ENCODE measurements around the gene RO60.

RO60 gene

DNA sequence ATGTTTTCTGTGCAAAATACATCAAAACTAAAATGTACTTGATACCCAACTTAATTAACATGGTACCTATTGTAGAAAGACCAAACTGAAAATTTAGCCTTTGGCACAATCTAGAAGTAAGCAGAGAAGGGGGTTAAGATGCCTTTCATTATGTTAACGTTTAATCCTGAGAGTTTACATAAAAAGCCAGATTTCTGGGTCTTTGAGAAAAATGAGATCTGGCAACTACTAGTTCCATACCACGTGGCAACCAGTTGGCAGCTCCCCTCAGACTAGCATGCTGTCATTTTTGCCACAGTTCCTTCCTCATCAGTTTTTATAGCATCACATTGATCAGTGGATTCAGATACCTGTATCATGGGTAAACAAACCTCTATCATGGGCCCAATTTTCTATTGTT lies 1.5 kb downstream of the RO60 start:
- no peak for DNase-seq (ENCODE audit: low spot score)

DNA sequence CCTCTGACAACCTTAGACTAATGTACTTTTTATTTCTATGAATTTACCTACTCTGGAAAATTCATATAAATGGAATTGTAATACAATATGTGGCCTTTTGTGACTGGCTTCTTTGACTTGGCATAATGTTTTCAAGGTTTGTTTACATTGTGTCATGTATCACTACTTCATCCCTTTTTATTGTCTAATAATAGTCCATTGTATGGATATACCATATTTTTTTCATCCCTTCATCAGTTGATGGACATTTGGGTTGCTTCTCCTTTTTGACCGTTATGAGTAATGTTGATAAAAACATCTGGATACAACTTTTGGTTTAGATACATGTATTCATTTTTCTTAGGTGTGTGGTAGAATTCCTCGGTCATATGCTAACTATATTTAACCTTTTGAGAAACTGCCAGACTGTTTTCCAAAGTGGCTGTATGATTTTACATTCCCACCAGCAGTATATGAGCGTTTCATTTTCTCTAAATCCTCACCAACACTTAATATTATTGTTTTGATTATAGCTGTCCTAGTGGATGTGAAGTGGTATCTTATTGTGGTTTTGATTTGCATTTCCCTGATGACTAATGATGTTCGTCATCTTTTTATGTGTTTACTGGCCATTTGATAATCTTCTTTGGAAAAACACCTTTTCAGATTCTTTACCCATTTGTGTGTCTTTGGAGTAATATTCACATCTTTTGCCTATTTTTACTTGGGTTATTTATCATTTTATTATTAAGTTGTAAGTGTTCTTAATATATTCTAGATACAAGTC lies 3.5 kb downstream of the RO60 start:
- DNase-seq (ENCODE audit: low spot score) = no peak

DNA sequence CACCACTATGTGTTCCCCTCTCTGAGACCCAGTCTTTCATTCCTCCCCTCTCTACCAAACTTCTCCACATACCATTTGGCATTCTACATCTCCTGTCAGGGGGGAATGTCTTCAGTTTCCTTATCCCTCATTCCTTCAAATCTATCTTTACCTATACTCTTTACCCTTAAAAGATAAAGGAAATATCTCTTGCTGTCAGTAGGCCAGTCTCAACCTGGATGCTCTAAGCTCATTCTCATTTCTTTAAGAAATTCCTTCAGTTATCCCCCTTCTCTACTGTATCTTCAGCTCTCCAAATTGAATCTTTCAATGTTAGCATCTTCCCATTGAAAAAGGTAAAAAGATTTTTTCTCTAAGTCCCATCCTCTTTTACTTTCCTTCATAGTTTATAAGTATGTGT lies 6.5 kb downstream of the RO60 start:
- DNase-seq (ENCODE audit: low spot score) = no peak

DNA sequence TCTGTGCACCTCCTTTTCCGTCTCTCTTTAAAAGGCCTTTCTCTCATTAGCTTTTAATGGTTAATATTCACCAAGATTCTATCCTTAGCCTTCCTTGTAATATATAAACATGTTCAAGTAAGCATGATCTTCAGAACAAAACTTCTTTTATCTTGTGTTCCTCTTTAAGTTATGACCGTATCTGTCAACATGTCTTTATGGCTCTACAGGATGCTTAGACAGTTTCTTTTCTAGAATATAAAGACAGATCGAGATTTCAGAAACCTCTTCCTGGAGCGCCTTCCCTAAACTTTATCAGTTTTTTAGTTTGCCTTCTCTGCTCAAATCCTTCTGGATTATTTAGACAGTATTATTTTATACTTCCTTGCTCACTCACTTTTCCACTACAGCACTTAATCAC lies 7.2 kb downstream of the RO60 start:
- DNase-seq (ENCODE audit: low spot score) = no peak

DNA sequence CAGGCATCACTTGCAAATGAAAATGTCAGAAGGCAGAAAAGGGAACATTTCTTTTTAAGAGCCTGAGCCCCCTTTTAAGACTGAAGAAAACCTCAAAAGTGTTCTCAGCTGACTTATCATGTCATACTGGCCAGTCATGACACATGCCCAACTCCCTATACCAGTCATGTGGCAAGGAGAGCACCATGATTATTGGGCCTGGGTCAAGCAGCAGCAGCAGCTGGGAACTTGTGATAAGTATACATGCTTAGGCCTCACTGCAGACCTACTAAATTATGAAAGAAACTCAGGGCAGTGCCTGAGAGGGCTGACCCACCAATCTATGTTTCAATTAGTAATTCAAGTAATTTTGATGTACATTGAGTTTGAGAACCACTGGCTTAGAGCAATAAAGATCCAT lies 8.6 kb downstream of the RO60 start:
- no peak for DNase-seq (ENCODE audit: low spot score)

DNA sequence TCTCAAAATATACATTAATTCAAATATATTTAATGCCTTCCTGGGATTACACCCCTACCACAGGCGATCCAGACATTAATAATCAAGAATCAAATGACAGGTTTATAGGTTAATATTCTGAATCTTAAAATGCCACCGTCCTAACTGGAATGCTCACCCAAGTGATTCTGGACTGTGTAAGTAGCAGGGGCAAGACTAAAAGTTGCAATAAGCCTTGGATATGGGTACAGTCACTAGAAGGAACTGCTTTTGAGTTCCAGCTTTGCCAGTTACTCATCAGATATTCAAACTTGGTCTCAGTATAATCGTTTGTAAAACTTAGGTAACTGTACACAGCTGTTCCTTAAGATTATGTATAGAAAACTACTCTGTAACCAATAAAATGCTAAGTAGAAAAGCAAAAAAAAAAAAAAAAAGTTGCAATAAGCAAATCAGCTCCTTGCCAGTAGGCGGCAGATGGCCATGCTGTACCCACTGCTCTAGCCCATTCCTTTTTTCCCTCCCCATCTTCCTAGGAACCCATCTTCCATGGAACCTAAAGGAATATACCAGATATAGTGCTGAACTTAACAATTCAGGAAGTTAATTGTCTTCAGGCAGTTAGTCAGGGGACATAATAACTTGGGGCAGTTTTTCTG lies 10.5 kb downstream of the RO60 start:
- DNase-seq (ENCODE audit: low spot score) = no peak

DNA sequence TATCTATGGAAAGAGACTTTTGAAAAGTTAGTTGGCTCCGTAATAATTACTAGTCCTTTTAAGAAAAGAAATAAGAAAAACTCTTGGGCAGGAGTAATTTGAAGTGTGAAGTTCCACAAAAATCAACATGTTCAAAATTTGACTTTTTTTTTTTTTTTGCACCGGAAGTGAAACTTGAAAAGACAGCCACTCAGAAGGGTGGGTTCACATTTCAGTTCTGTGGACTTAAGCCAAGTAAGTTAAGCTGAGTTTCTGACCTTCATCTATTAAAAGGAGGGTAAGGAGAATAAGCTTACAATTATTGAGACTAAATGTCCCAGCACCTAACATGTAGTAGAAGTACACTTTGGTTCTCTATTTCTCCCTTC lies 11.0 kb downstream of the RO60 start:
- DNase-seq (ENCODE audit: low spot score) = no peak

DNA sequence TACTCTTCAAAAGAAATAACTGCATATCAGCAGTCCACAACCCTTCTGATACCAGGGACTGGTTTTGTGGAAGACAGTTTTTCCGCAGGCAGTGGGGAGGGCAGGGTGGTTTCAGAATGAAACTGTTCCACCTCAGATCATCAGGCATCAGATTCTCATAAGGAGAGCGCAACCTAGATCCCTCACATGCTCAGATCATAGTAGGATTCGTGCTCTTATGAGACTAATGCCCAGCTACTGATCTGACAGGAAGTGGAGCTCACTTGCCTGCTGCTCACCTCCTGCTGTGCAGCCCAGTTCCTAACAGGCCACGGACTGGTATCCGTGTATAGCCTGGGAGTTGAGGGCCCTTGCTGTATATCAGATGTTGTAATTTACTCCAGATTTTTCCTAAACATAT lies 11.5 kb downstream of the RO60 start:
- no peak for DNase-seq (ENCODE audit: low spot score)

DNA sequence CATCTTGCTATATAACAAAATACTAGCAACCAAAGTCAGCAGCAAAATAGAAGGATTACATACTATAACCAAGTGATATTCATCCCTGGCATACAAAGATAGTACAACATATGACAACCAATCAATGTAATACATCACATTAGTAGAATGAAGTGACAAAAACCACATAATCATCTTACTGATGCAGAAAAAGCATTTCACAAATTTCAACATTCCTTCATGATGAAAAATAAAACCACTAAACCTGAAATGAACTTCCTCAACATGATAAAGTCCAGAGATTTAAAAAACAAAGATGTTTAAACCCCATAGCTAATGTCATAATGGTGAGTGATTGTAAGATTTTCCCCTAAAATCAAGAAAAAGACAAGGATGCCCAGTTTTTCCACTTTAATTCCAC lies 18.6 kb downstream of the RO60 start:
- no peak for DNase-seq (ENCODE audit: low spot score)

DNA sequence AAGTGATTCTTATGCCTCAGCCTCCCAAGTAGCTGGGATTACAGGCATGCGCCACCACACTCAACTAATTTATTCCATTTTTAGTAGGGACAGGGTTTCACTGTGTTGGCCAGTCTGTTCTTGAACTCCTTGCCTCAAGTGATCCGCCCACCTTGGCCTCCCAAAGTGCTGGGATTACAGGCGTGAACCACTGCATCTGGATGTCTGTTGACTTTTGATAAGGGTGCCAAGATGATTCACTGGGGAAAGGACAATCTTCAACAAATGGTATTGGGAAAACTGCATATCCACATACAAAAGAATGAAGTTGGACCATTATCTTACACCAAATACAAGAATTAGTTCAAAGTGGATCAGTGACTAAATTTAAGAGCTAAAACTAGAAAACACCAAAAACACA lies 19.8 kb downstream of the RO60 start:
- no peak for DNase-seq (ENCODE audit: low spot score)

DNA sequence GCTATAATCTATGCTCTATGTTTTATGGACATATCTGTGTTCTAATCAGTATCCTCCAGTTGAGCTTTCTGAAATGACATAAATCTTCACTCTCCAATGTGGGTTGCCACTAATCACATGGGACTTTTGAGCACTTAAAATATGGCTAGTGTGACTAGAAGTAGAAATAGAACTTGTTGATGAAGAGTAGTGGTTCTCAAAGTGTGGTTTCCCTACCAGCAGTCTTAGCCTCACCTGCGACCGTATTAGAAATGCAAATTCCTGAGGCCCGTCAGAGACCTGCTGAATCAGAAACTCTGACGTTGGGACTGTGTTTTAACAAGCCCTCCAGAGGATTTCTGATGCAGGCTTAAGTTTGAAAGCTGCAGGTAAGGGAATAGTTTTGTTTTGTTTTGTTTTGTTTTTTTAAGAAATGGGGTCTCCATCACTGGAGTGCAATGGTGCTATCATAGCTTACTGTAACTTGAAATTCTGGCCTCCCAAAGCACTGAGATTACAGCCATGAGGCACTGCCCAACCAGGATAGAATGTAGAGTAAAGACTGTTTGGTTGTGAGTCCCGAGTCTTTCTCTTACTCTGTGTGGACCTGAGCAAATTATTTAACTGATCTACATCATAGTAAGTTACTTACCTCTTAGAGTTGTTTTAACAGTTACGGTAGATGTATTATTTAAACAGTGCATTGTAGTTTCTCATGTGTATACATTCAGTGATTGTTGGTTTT lies 24.1 kb downstream of the RO60 start:
- no peak for DNase-seq (ENCODE audit: low spot score)

DNA sequence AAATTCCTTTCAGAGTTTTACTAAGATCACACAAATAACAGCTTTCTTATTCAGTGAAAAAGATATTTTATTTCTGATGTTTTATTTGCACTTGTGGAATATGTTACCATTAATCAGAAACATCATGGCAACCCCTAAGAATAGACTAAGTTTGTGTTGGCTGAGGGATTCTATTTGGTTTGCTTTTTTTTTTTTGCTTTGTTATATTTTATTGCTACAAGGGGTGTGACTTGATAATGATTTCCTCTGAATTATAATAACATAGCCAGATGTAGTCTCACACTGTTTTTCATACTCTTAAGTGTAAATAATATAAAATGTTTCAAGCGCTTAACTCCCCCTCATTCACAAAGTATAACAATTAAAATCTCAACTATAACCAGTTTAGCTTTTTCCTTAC lies 25.9 kb downstream of the RO60 start:
- no peak for DNase-seq (ENCODE audit: low spot score)

DNA sequence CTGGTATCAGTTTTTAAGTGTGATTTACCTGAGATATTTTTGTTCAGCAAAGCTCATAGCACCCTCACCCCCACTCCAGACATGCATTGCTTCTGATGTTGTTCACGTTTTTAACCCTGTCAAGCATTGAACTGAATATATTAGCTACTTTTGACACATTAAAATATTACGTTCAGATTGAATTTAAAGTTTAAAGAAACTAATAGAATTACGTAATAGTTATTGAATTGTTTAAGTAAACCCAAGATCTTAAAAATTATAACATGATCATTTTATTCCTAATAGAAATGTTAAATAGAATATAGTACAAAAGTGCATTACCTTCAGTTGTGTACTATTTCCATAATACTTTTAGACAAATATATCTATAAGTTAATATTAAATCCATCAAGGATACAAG lies 26.9 kb downstream of the RO60 start:
- no peak for DNase-seq (ENCODE audit: low spot score)

DNA sequence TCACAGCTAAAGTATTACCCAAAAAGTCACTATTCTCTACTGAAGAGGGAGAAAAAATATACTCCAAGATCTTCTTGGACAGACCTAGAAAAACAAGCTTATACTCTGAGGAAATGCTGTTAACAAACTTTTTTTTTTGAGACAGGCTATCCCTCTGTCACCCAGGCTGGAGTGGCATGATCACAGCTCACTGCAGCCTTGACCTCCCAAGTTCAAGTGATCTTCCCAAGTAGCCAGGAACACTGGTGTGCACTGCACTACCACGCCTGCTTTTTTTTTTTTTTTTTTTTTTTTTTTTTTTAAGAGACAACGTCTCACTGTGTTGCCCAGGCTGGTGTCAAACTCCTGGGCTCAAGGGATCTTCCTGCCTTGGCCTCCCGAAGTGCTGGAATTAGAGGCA lies 28.5 kb downstream of the RO60 start:
- no peak for DNase-seq (ENCODE audit: low spot score)

DNA sequence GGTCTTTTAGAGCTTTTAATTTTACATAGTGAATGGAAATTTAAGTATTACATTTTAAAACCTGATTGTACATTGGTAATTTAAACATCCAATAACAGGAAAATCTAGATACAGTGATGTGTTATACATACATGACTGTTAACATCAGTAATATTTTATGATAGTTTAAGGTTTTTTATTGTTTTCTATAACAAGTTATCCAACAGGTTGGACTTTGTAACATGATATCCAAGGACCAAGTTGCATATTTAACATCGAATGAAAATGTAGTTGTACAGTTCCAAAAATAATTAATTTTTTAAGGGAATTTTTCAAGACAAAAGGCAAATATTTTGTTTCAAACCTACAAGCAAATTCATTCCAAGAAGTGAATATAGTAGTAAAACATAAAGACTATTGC lies 31.5 kb downstream of the RO60 start:
- DNase-seq (ENCODE audit: low spot score) = no peak

DNA sequence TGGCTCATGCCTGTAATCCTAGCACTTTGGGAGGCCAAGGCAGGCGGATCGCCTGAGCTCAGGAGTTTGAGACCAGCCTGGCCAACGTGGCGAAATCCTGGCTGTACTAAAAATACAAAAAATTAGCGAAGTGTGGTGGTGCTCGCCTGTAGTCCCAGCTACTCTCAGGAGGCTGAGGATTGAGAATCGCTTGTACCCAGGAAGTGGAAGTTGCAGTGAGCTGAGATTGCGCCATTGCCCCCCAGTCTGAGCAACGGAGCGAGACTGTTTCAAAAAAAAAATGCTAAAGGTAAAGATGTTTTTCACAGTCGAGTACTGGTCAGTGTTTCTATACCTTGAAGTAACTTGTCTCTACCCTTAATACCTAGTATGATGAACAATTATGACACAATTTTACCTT lies 34.7 kb downstream of the RO60 start:
- DNase-seq (ENCODE audit: low spot score) = no peak

DNA sequence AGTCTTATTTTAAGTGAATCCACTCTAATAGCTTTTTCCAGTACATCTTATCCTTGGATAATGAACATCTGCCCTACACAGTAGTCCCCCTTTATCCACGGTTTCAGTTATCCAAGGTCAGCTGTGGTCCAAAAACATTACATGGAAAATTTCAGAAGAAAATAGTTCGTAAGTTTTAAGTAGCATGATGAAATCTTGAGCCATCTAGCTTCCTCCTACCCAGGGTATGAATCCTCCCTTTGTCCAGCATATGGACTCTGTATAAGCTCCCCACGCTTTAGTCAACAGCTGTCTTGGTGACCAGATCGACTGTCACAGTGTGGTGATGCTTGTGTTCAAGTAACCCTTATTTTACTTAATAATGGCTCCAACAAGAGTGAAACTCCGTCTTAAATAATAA lies 43.2 kb downstream of the RO60 start:
- no peak for DNase-seq (ENCODE audit: low spot score)

DNA sequence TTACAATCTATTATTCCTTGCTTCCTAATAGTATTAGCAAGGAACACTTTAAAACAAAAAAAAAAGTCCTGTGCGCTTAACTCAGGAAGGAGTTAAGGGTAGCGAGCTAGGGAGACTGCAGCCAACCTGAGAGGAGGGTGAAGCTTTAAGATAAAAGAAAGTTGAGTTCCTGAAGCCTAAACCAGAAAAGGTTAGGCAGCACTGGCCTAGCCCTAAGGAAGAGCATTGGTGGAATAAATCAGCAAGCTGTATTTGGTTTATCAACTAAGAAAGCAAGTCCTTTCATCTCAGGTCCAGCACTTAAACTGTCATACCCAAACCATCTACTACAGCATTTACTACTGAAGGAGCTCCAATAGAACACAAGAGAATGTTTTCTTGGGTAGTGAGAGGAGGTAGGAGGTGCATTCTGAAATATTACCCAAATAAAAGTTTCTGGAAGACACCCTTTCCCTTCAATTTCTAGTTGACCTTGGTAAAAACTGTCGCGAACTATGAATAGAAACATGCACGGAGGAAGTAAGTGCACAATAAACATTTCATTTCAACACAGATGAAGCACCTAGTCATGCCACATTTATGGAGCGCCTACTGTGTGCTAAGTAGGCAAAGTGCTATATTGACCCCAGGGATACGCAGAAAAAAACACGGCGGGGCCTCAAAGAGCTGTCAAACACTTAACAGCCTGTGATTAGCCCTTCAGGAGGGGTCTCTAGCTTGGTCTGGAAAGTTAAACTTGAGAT lies 44.5 kb downstream of the RO60 start:
- DNase-seq (ENCODE audit: low spot score) = peak; percentile 13

DNA sequence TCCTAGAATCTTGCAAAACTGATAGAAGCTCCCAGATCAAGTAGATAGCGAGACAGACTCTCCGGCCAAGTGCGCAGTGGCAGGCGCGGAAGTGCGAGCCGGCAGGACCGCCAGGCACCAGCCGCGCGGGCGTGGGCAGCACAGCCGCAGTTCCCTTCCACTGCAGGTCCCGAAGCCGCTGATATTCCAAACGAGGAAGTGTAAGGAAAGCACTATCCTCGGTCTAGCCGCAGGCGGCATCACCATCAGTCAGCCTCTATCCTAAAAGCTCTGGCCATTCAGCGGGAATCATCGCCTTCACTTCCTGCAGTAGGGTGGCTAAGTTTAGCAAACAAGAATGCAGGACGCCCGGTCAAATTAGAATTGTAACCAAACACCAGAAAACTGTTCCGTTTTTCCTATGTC lies 45.1 kb downstream of the RO60 start:
- DNase-seq (ENCODE audit: low spot score) = peak; percentile 57

DNA sequence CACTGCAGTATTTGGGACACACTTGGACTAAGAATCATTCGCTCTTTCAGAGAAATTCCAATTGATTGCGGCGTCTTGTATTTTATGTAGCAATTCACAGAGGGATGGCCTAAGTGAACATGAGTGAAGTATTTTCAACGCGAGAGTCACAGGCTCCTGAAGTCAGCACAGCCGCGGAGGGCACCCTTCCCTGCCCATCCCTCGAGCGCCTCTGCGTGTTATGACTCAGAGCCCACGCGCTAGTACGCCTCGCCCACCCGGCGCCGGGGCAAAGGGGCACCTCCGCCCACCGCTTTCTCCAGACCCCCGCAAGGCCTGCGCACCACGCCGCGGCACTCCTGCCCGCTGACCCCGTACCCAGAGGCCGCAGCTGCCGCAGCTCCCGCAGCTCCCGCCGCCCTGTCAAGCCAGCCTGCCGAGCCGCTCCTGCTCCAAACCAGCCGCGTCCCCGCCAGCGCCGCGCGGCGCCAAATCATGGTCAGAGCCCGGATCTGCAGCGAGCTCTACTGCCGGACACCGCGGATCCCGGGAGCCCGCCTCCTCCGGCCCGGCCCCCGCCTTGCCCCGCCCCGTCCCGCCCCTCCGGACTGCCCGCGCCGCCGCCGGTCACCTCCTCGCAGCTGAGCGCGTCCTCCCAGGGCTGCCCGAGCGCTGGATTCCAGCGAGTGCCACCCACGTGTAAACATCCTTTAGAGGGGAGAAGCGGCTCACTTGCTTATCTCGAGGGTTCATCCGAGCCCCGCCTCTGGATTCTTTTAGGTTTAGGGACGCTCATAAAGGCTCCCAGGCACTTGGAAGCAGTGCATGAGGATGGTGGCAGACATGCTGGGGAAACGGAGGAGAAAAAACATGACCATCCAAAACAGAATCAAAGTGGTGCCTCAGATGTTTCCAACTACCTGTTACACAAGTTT lies 45.8 kb downstream of the RO60 start, which contains the start of gene GLRX2:
GLRX2 (minus strand) TSS at position 508 of the 914 bp plus-strand sequence; CDS start at position 476, 32 bp downstream.
- peak; percentile 75 for DNase-seq (ENCODE audit: low spot score)

DNA sequence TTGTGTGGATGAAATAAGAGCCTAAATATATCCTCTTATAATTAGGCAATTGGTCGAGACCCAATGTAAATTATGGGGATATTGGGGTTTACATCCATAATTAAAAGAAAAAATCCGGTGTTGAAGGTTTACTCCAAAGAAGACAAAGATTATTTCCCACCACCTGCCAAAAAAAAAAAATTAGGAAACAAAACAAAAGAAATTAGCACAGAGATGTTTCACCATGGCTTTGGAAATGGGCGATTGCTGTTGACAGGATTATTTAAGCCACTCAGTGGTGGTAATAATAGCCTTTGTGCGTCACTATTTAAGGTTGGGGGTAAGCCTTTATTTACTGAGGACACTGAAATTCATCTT lies 46.4 kb downstream of the RO60 start:
- no peak for DNase-seq (ENCODE audit: low spot score)

DNA sequence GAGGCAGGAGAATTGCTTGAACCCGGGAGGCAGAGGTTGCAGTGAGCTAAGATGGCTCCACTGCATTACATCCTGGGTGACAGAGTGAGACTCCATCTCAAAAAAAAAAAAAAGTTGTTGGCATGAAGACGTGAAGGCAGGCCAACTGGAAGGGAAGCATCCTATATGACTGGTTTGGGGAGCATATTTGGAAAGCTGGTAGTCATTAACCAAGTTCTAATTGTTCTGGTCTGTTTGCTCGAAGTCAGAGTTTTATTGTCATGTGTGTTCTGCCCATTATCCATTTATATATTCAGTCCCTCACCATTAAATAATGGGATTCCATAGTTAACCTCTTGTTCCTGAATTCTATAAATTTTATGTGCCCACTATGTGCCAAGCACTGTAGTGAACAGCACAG lies 49.1 kb downstream of the RO60 start:
- DNase-seq (ENCODE audit: low spot score) = no peak
